Stimulated activated CD4-positive, alpha-beta T cell treated with anti-CD3 and anti-CD28 coated beads, Interleukin-15, amount 100 ng/mL, for 48 hours (primary cell): ENCODE results near the gene HSD17B14.
"Not testable (repeated sequence)": the region's sequence is repeated elsewhere in the genome, so short reads cannot be mapped to it uniquely, and the experiment has no call there.

Source experiments
- DNase-seq, 2 donors: peaks; one replicate each; pipeline ENCODE4 v3.0.0-alpha.2; 2020; ENCODE audit warnings: low read depth in 2 of 2

Gene HSD17B14

GRCh38 chr19:48867746-48868113 lies 31.4 kb upstream of the HSD17B14 start:
- no peak for DNase-seq

- no peak for DNase-seq
Observed at GRCh38 chr19:48867123-48867745, 30.9 kb upstream of the HSD17B14 start.

- no peak for DNase-seq
Observed at GRCh38 chr19:48866692-48867091, 30.4 kb upstream of the HSD17B14 start.

GRCh38 chr19:48862827-48863226 lies 26.5 kb upstream of the HSD17B14 start:
- no peak for DNase-seq

GRCh38 chr19:48861313-48861712 lies 25.0 kb upstream of the HSD17B14 start:
- DNase-seq, result no peak

- no peak for DNase-seq
Observed at GRCh38 chr19:48859711-48860572, 23.7 kb upstream of the HSD17B14 start.

- DNase-seq, result peak; percentile 66 to 79
Observed at GRCh38 chr19:48858984-48859710, 22.9 kb upstream of the HSD17B14 start.

- no peak for DNase-seq
Observed at GRCh38 chr19:48856921-48857320, 20.6 kb upstream of the HSD17B14 start.

- DNase-seq, result no peak
Observed at GRCh38 chr19:48854103-48854502, 17.8 kb upstream of the HSD17B14 start.

GRCh38 chr19:48853483-48853882 lies 17.2 kb upstream of the HSD17B14 start:
- DNase-seq, result no peak

GRCh38 chr19:48852292-48852691 lies 16.0 kb upstream of the HSD17B14 start:
- DNase-seq, result no peak

GRCh38 chr19:48846659-48847058 lies 10.4 kb upstream of the HSD17B14 start:
- not testable (repeated sequence) for DNase-seq

- DNase-seq, result no peak
Observed at GRCh38 chr19:48845384-48845783, 9.1 kb upstream of the HSD17B14 start.

- DNase-seq, result no peak
Observed at GRCh38 chr19:48844472-48844871, 8.2 kb upstream of the HSD17B14 start.

- DNase-seq, result peak in 1 of 2 donors; percentile 38
Observed at GRCh38 chr19:48842789-48843162, 6.5 kb upstream of the HSD17B14 start.

GRCh38 chr19:48841571-48841970 lies 5.3 kb upstream of the HSD17B14 start:
- DNase-seq, result no peak

GRCh38 chr19:48841047-48841446 lies 4.8 kb upstream of the HSD17B14 start:
- DNase-seq, result no peak

- DNase-seq, result no peak
Observed at GRCh38 chr19:48837687-48838086, 1.4 kb upstream of the HSD17B14 start.

GRCh38 chr19:48837051-48837524 lies 797 bp upstream of the HSD17B14 start:
- peak; percentile 70 to 71 for DNase-seq

GRCh38 chr19:48835734-48836088 lies 580 bp downstream of the HSD17B14 start:
- peak; percentile 86 to 94 for DNase-seq

GRCh38 chr19:48833977-48834376 lies 2.3 kb downstream of the HSD17B14 start:
- no peak for DNase-seq

GRCh38 chr19:48833049-48833448 lies 3.2 kb downstream of the HSD17B14 start:
- DNase-seq, result no peak

GRCh38 chr19:48830965-48831364 lies 5.3 kb downstream of the HSD17B14 start:
- no peak for DNase-seq
